Measurements from ENCODE around the gene OR11H7.

GRCh38 chr14:20223410-20223809 lies 5.4 kb upstream of the OR11H7 start, which contains the start of gene OR11H6:
- TF ChIP-seq POLR2A (IDR thresholded peaks at IDR 0.05; ENCODE audit: low read length) (no peak), GATA1 (IDR thresholded peaks at IDR 0.05; ENCODE audit: low read depth, low read length) (no peak)
